Fibroblast of skin of scalp (primary cell): Measurements from ENCODE around the gene AATK.

Source experiments
- DNase-seq: peaks from one replicate; pipeline ENCODE4 v3.0.0-alpha.2; 2013

AATK gene

GRCh38 chr17:81194941-81195901 is 29.2 kb upstream of the AATK start:
- no peak for DNase-seq

DNA sequence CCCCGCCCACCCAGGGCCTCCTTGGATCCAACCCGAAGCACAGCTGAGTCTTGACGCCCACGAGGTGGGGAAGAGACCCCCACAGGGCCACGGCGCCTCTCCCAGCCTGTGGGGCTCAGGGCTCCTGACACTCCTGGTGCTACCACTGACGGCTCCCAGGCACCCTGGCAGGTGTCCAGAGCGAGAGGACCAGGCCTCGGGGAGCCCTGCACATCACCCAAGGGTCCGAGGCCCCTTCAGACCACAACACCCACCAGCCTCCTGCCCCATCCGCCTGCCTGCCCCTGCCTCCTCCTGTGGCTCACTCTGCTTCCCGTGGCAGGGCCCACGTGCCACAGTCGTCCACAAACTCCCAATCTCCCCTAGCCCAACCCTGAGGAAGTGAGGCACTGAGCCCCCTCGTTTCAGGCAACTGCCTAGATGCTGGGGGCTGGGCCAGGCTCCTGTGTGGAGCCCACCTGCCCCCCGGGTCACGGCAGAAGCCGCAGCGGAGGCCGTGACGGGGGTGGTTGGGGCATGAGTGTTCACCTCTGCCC is 28.3 kb upstream of the AATK start:
- DNase-seq: no peak

- no peak for DNase-seq
These were observed 27.6 kb upstream of the AATK start for GRCh38 chr17:81193470-81194224.

DNA sequence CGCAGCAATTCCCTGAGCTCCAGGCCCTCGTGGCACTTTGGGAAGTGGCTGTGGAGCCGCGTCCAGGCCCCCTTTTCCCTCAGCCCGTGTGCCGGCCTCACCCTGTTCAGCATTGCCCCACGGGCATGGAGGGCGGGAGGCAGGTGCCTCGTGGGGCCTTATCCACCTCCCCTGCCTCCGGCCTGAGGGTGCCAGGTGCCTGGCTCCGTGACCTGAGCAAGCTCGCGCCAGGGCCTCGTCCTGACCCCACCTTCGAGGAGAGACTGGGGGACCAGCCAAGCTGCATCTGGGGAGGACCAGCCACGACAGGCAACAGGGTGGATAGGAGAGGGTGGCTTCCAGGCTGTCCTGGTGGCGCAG is 27.0 kb upstream of the AATK start:
- DNase-seq: no peak

DNA sequence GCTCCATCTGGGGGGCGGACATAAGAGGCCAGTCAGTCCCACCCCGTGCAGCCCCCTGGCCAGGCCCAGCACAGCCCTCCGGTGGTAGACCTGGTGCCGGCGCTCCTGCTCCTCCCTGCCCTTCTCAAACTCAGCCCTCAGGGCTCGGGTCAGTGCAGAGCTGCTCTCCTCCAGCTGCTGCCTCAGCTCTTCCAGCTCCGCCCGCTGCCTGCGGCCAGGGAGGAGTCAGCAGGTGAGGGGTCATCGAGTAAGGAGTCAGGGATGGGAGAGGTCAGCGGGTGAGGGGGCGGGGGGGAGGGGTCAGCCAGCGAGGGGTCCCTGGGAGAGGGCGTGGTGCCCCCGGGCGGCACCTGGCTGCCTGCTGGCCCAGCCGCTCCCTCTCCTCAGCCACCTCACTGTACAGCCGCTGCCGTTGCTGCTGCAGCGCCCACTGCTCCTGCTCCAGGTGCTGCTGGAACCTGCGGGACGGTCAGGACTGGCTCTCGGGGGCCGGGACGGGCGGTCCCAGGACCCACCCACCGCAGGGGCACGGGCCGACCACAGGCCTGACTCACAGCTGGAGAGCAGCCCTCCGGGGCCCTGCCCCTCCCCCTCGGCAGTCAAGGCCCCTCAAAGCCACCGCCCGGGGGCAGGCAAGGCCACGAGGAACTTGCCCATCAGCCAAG is 26.5 kb upstream of the AATK start:
- DNase-seq: no peak

- no peak for DNase-seq
These were observed 25.6 kb upstream of the AATK start for GRCh38 chr17:81191646-81192045.

DNA sequence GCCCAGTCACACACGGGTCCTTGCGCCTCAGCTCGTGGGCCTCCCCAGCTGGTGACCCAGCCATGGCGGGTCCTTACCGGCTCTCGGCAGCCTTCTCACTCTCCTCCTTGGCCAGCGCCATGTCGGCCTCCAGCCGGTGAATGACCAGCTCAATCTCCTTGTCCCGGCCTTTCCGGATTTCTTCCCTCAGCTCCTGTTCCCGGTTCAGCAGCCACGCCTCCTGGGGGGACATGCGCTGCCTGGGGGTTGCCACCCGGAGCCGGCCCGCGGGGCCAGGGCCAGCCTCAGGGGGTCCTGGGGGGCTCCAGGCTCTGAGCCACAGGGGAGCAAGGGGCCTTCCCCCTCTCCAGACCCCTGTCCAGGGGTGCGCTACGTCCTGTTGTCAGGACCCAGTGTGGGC is 25.1 kb upstream of the AATK start:
- no peak for DNase-seq

GRCh38 chr17:81190591-81190990 is 24.6 kb upstream of the AATK start:
- no peak for DNase-seq

GRCh38 chr17:81189670-81190530 is 23.9 kb upstream of the AATK start:
- DNase-seq: no peak

DNA sequence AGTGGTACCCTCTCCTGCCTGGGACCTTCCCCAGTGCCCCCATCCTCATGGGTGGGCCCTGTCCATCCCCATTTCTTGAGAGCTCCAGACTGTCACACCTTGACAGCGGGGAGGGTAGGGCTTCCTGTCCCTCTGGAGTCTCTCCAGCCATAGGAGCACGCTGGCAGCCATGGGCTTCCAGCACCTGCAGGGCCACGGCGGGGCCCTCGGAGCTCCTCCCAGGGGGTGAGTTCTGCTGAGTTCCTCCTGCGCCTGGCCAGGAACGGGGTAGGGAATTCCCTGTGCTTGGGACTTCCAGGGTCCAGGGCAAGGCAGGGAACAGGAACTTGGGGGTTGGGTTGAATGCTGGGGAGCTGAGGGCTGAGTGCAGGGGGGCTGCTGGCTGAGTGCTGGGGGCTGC is 23.0 kb upstream of the AATK start:
- no peak for DNase-seq

- DNase-seq: no peak
These were observed 22.4 kb upstream of the AATK start for GRCh38 chr17:81188491-81188840.

DNA sequence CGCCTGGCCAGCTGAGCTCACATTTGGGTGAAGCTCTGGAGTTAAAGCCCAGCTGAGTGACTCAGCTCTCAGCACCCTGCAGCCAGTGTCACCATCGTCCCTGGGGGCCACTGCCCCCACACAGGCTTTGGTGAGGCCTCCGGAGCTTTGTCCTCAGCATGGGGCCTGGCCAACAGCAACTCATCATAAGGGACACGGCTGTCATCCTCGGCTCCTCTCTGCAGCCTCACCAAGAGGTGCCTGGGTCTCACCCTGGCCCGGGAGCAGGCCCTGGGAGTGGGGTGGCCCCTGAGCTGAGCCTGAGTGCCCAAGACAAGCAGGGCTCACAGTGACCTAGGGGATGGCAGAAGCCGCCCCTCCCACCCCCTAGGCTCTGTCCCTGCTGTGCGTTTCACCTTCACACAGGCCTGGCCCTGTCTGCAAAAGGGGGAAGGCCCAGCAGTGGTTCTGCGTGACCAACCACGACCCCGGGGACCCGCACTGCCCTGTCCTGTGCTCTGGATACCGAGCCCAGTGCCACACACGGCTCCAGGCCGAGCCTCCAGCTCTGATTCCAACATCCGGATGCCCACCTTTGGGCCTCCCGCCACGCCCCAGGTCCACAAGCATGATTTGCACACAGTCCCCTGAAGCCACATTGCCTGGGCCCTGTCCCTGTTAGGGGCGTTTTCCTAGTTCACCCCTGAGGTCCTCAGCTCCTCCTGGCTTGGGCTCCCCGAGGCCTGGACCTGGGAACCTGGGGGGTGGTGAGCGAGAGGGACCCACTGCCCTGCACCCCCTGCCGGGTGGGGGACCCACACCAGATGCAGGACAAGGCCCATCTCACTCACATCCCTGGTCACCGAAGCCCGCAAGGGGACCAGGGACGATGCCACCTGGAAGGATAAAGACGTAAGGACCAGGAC is 21.8 kb upstream of the AATK start:
- DNase-seq: no peak

GRCh38 chr17:81187120-81187519 is 21.1 kb upstream of the AATK start:
- DNase-seq: no peak

- no peak for DNase-seq
These were observed 20.2 kb upstream of the AATK start for GRCh38 chr17:81186203-81186602.

DNA sequence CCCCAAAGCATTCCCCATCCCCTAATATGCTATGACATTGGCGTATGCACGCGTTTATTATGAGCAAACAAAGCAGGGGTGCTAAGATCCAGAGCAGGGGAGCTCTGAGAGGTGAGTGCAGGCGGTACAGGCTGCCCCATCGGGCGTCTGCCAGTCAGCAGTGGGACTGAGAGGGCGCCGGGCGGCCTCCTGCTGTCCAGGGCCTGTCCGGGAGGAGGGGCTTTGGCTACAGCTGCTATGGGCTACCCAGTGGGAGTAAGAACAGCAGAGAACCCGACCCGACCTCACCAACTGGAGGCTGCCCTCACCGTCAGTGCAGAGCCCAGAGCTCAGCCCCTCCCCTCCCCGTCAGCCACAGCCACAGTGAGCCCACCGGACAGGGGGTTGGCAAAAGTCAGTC is 18.5 kb upstream of the AATK start:
- no peak for DNase-seq

- DNase-seq: no peak
These were observed 17.8 kb upstream of the AATK start for GRCh38 chr17:81183807-81184206.

- DNase-seq: no peak
These were observed 17.3 kb upstream of the AATK start for GRCh38 chr17:81183316-81183715.

DNA sequence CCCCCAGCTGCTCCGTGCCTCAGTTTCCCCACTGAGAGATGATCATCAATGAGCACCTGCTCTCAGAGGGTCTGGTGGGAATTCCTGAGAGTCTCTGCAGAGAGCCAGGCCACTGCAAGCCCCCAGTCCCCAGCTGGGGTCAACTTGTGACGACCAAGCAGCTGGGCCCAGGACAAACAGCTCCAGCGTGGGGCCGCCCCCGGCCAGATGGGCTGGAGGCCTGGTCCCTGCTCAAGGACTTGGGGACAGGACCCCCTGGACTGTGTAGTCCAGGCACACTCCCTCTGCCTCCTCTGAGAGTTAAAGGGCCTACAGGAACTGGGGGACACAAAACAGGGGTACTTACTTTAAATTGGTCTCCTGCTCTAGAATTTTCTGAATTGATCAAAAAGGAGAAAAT is 16.6 kb upstream of the AATK start:
- DNase-seq: no peak

DNA sequence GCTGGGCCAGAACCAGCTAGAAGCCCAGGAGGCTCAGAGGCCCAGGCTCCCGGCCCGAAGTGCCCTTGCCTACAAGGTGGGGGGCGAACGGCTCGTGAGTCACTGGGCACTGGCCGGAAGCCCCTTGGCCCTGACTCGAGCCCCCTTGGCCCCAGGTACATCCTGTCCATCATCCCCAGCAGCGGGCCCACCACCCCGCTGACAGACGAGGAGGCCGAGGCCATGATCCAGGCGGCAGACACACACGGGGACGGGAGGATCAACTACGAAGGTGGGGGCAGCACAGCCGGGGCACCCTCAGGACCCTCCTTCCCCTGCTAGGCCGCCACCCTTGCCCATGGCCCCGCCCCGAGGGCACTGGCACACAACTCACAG is 15.8 kb upstream of the AATK start:
- DNase-seq: no peak

DNA sequence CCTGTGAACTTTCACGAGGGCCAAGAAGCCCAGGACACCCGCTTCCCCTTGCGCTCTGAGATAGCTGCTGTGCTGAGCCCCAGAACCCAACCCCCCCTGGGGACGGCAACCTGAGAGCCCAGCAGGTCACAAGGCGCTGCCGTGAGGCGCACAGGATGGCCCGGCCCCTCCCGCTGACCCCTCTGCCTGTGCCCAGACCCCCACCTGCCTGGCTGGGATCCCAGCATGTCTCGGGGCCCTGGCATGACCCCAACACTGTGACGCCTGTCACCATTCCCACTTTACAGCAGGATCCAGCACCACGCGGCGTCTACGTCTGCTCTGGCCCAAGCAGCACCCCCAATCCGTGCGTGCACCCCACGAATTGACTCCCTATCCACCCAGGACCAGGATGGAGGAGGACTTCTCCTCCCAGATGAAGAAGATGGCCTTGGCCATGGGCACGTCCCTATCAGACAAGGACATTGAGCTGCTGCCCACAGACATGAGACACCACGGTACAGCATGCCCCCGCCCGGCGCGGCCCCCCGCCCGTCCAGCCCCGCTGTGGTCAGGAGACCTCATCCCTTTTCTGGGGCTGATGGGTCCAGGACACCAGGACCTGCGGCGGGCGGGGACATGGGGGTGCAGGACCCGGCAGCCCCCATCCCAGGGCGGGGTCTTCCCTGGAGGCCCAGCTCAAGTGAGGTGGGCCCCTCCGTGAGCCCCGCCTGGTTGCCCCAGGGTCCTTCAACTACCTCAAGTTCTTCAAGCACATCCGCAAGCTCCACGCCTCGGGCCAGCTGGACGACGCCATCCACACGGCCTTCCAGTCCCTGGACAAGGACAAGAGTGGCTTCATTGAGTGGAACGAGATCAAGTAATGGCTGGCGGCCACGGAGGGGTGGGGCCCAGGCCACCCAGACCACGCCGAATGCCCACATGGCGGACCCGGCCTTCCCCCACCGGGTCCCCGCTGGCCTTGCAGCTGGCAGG is 15.1 kb upstream of the AATK start:
- DNase-seq: no peak
